Measurements from ENCODE around the gene ELK4. TPM values are rescaled to one million over a fixed set of nuclear protein-coding genes. Genes with fewer than 3 reads are reported as not detected.

Gene ELK4
- total and polyA plus RNA-seq, 2 of the 4 experiments (the other 2 are of a cell fraction), result 4.6 to 11.3 TPM

DNA sequence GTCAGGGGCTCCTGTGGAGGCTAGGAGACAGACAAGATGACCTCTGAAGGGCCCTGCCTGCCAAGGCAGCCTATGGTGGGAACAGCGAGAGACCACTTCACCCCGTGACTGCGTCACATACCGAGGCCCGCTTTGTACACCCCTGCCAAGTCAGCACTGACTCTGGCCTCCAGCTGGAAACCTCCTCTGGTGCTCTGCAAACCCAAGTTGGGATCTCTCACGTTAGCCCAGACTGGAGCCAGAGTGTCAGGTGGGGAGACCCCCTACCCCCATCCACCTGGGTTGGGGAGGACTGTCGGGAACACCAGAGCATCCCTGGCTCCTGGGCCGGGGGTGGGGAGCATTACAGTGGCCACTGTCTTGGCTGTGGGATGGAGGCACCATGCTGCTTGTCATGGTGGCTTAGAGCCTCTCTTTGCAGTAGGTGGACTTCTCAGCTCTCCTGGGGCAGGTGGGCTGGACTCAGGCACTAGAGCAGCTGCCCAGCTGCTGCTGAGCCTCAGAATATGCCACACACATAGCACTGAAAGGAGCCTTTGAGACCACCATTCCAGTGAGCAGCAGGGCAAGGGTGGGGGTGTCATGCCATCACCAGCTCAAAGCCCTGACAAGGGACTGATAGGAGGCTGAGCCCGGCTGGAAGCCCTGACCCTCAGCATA, 50.4 kb downstream of the ELK4 start:
- Histone ChIP-seq H4K20me1 (ENCODE audit: insufficient read depth, low read length) (no peaks in the 10 kb centered on the region), H3K36me3 (ENCODE audit: control insufficient read depth, insufficient read depth, low read length) (no peaks in the 10 kb centered on the region), H3K79me1 (ENCODE audit: low read depth in 1 of 2, low read length in 2 of 2) (no peaks in the 10 kb centered on the region), H2BK20ac (ENCODE audit: low read depth, low read length) (no peak overlapping the region), H3K27me3 (ENCODE audit: control insufficient read depth, insufficient read depth, low read length) (peaks cover 61% of the 10 kb centered on the region), H3K27ac (ENCODE audit: insufficient read depth, low read length) (no peak overlapping the region), H2BK15ac (ENCODE audit: low read depth, low read length) (no peak overlapping the region), H3K4ac (ENCODE audit: low read depth, low read length) (no peak overlapping the region), H2AK5ac (ENCODE audit: low read depth, low read length) (no peak overlapping the region), H3K4me2 (ENCODE audit: low read depth, low read length) (no peak overlapping the region), H2AFZ (replicated peaks; ENCODE audit: low read length, poor library complexity) (no peak overlapping the region), H3K56ac (ENCODE audit: extremely low read depth, insufficient read depth, low read length) (no peak overlapping the region), H4K91ac (ENCODE audit: insufficient read depth, low read depth, low read length) (no peak overlapping the region), H3K14ac (replicated peaks; ENCODE audit: low read depth, low read length) (no peak overlapping the region), H3K9me3 (ENCODE audit: control insufficient read depth, insufficient read depth, low read length) (no peaks in the 10 kb centered on the region), H3K4me1 (ENCODE audit: control insufficient read depth, insufficient read depth, low read length) (peaks cover 6% of the 10 kb centered on the region; the same call in 1 of the 2 replicates), H2BK5ac (ENCODE audit: low read depth, low read length, poor library complexity, severe bottlenecking) (no peak overlapping the region), H3K23ac (ENCODE audit: low read depth, low read length) (no peak overlapping the region), H2AK9ac (replicated peaks; ENCODE audit: low read depth, low read length, poor library complexity) (no peak overlapping the region), H3K4me3 (ENCODE audit: insufficient read depth, low read depth, low read length) (no peak overlapping the region), H4K8ac (ENCODE audit: low read depth in 2 of 2, low read length in 2 of 2) (no peak overlapping the region), H3K9me1 (ENCODE audit: insufficient read depth, low read length) (peaks cover 3% of the 10 kb centered on the region; the same call in 1 of the 2 replicates), H3K9ac (ENCODE audit: low read depth, low read length) (no peak overlapping the region), H4K5ac (ENCODE audit: low read depth, low read length) (no peak overlapping the region), H2BK120ac (ENCODE audit: low read depth, low read length) (no peak overlapping the region), H3K18ac (ENCODE audit: low read depth, low read length) (no peak overlapping the region)
- dilution Hi-C loops (cut with HindIII; ENCODE audit: low sequenced_read_pairs, unreplicated experiment) (no loop called here), intact Hi-C loops (cut with micrococcal nuclease) (no loop called here), in situ Hi-C loops (cut with MboI; ENCODE audit: low sequenced_read_pairs) (no loop called here)
- TF ChIP-seq BHLHE40 (IDR thresholded peaks at IDR 0.05; ENCODE audit: low read depth, low read length) (no peak), CEBPB (IDR thresholded peaks at IDR 0.05; ENCODE audit: low read depth, low read length) (no peak), MXI1 (IDR thresholded peaks at IDR 0.05; ENCODE audit: borderline replicate concordance, low read depth, low read length) (no peak), FOS (IDR thresholded peaks at IDR 0.05; ENCODE audit: low read depth, low read length) (no peak), MAZ (IDR thresholded peaks at IDR 0.05; ENCODE audit: borderline replicate concordance, low read depth, low read length) (no peak), NFE2L2 (IDR thresholded peaks at IDR 0.05; ENCODE audit: low read depth, low read length) (no peak), RFX5 (IDR thresholded peaks at IDR 0.05; ENCODE audit: low read depth, low read length) (no peak), RCOR1 (IDR thresholded peaks at IDR 0.05; ENCODE audit: insufficient replicate concordance, low read length) (no peak), POLR2A (IDR thresholded peaks at IDR 0.05; ENCODE audit: low read depth, low read length) (no peak), RAD21 (IDR thresholded peaks at IDR 0.05; ENCODE audit: low read length) (no peak), CHD1 (IDR thresholded peaks at IDR 0.05; ENCODE audit: low read depth, low read length) (no peak)
- TF ChIP-seq, protein P1, sequence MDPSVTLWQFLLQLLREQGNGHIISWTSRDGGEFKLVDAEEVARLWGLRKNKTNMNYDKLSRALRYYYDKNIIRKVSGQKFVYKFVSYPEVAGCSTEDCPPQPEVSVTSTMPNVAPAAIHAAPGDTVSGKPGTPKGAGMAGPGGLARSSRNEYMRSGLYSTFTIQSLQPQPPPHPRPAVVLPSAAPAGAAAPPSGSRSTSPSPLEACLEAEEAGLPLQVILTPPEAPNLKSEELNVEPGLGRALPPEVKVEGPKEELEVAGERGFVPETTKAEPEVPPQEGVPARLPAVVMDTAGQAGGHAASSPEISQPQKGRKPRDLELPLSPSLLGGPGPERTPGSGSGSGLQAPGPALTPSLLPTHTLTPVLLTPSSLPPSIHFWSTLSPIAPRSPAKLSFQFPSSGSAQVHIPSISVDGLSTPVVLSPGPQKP (IDR thresholded peaks at IDR 0.05; ENCODE audit: borderline replicate concordance, low read depth, low read length), result no peak
- TF ChIP-seq, protein P2, sequence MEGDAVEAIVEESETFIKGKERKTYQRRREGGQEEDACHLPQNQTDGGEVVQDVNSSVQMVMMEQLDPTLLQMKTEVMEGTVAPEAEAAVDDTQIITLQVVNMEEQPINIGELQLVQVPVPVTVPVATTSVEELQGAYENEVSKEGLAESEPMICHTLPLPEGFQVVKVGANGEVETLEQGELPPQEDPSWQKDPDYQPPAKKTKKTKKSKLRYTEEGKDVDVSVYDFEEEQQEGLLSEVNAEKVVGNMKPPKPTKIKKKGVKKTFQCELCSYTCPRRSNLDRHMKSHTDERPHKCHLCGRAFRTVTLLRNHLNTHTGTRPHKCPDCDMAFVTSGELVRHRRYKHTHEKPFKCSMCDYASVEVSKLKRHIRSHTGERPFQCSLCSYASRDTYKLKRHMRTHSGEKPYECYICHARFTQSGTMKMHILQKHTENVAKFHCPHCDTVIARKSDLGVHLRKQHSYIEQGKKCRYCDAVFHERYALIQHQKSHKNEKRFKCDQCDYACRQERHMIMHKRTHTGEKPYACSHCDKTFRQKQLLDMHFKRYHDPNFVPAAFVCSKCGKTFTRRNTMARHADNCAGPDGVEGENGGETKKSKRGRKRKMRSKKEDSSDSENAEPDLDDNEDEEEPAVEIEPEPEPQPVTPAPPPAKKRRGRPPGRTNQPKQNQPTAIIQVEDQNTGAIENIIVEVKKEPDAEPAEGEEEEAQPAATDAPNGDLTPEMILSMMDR (conservative IDR thresholded peaks at IDR 0.05; ENCODE audit: low read depth, low read length), result no peak
- no TSS peak for BruUV-seq (replicated peaks)
- CTCF ChIA-PET, result interaction anchor here (0.6 kb wide), 1 partner anchor 42 kb away, joined by 3 read pairs; no protein-coding TSS in a partner anchor
- ATAC-seq (ENCODE audit: low read depth) (no peak), DNase-seq (no peak)
- POLR2A ChIA-PET (ENCODE audit: unreplicated experiment), result no interaction called here
- 80% methylated on average over 1 of the region's 9 CpGs; no CpG with 5 or more reads in 1 of the 2 experiments for WGBS, 2 experiments (ENCODE audit: extremely low coverage in 2 of 2, insufficient read length in 1 of 2)
